Ectodermal cell (in vitro differentiated cells): ENCODE results near the gene PRDM16.

Experiments
- H3K27ac ChIP-seq: 2 replicates; pipeline ENCODE4 v1.7.0; 2013; ENCODE audit warnings: mild to moderate bottlenecking, low read depth, low read length; ENCODE audit not compliant: insufficient read depth, poor library complexity, severe bottlenecking
- H3K27me3 ChIP-seq: 2 replicates; pipeline ENCODE4 v1.7.0; 2013; ENCODE audit warnings: mild to moderate bottlenecking, low read length; ENCODE audit not compliant: insufficient read depth, control insufficient read depth, poor library complexity, severe bottlenecking
- H3K36me3 ChIP-seq: one replicate; pipeline ENCODE4 v1.7.0; 2013; ENCODE audit warnings: low read length; ENCODE audit not compliant: control insufficient read depth, insufficient read depth
- H3K4me1 ChIP-seq: one replicate; pipeline ENCODE4 v1.7.0; 2013; ENCODE audit warnings: low read length; ENCODE audit not compliant: control insufficient read depth, insufficient read depth
- H3K4me3 ChIP-seq: 2 replicates; pipeline ENCODE4 v1.7.0; 2013; ENCODE audit warnings: low read depth, low read length, control low read depth; ENCODE audit not compliant: insufficient read depth
- H3K9me3 ChIP-seq: 2 replicates; pipeline ENCODE4 v1.7.0; 2013; ENCODE audit warnings: mild to moderate bottlenecking, low read length, moderate library complexity; ENCODE audit not compliant: control insufficient read depth
- WGBS, 2 experiments: methylation state at CpG; one replicate each; pipeline ENCODE4 v1.1.7; 2013; ENCODE audit warnings: missing lambda C conversion rate in 2 of 2; 5-methylcytosine and 5-hydroxymethylcytosine counted together

PRDM16 gene

GRCh38 chr1:3105167-3105863 lies 36.3 kb downstream of the PRDM16 start:
- peaks cover 59% of the 10 kb centered on the region for H3K4me1 ChIP-seq
- H3K9me3 ChIP-seq: peaks cover 4% of the 10 kb centered on the region
- no peaks in the 10 kb centered on the region for H3K36me3 ChIP-seq
- 26% methylated on average over 24 of the region's 24 CpGs for WGBS, 2 experiments
- no peak overlapping the region for H3K4me3 ChIP-seq
- H3K27me3 ChIP-seq: no peaks in the 10 kb centered on the region
- H3K27ac ChIP-seq: peak overlapping the region; percentile 86

DNA sequence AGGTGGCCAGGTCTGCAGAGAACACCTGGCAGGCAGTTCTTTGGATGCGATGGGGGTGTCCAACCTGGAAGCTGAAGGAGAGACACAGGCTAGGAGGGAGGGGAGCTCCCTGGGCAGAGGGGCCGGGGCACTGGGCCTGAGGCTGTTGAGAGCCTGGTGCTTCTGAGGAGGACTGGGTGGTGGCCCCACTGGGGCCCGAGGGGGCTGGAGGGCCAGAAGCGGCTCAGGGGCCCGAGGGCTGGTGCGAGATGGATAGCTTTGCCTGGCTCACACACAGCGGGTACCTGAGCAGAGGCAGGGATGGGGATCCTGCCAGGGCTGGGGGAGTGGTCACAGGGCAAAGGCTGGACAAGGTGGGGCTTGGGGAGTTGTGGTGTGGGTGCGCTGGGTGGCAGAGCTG lies 37.2 kb downstream of the PRDM16 start:
- WGBS, 2 experiments: 89% methylated on average over 8 of the region's 8 CpGs
- H3K9me3 ChIP-seq: peaks cover 4% of the 10 kb centered on the region
- H3K4me3 ChIP-seq: no peak overlapping the region
- H3K27ac ChIP-seq: no peak overlapping the region
- no peaks in the 10 kb centered on the region for H3K27me3 ChIP-seq
- H3K4me1 ChIP-seq: peaks cover 50% of the 10 kb centered on the region
- no peaks in the 10 kb centered on the region for H3K36me3 ChIP-seq

GRCh38 chr1:3107201-3107600 lies 38.2 kb downstream of the PRDM16 start:
- 79 to 85% methylated on average over 7 of the region's 7 CpGs for WGBS, 2 experiments
- Histone ChIP-seq H3K27ac (no peak overlapping the region), H3K4me1 (peaks cover 48% of the 10 kb centered on the region), H3K36me3 (no peaks in the 10 kb centered on the region), H3K9me3 (peaks cover 4% of the 10 kb centered on the region), H3K27me3 (no peaks in the 10 kb centered on the region), H3K4me3 (no peak overlapping the region)

DNA sequence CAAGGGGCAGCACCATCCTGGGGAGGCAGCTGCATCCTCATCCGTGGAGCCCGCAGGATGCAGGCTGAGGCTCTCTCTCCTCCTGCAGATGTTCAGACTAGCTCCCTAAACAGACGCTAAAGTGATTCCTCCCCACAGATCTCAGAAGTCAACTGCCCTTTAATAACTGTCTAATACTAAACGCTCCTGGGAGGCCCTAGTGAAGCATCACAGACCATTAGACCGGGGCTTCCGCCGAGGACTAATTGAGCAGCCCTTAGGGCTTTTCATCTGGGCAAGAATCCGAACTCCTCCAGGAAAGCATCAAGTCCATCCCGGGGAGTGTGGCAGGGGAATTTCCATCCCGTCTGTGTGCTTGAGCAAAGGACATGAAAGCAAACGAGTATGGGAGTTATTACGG lies 40.4 kb downstream of the PRDM16 start:
- Histone ChIP-seq H3K27me3 (no peaks in the 10 kb centered on the region), H3K4me1 (peaks cover 38% of the 10 kb centered on the region), H3K4me3 (no peak overlapping the region), H3K36me3 (no peaks in the 10 kb centered on the region), H3K27ac (no peak overlapping the region), H3K9me3 (peaks cover 4% of the 10 kb centered on the region)
- 83 to 87% methylated on average over 12 of the region's 12 CpGs for WGBS, 2 experiments

GRCh38 chr1:3111348-3112021 lies 42.5 kb downstream of the PRDM16 start:
- no peak overlapping the region for H3K27ac ChIP-seq
- WGBS, 2 experiments: 81% methylated on average over 34 of the region's 36 CpGs

DNA sequence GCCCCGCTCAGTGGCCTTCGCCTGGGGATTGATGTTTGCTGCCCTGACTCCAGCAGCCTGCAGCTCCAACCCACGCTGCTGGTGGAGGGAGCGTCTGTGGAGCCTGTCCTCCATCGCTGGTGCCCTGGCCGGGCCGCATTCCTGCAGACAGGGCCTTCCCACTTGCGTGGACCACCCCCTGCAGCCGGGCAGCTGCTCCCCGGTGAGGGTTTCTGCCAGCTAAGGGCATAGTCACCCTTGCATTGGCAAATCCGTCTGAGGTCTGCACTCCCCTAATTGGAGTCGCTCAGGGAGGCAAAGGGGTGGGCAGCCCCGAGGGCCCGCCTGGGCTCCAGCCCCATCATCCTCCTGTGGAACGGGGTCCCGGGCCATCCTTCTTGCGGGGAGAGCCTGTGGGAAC lies 43.5 kb downstream of the PRDM16 start:
- no peaks in the 10 kb centered on the region for H3K27me3 ChIP-seq
- 92% methylated on average over 17 of the region's 17 CpGs for whole genome bisulfite sequencing, 2 experiments
- H3K27ac ChIP-seq: no peak overlapping the region
- no peaks in the 10 kb centered on the region for H3K36me3 ChIP-seq
- peaks cover 4% of the 10 kb centered on the region for H3K9me3 ChIP-seq
- no peak overlapping the region for H3K4me3 ChIP-seq
- H3K4me1 ChIP-seq: peaks cover 18% of the 10 kb centered on the region

More at GRCh38 chr1:3111348-3112021, 42.5 kb downstream of the PRDM16 start:
- peaks cover 4% of the 10 kb centered on the region for H3K9me3 ChIP-seq
- H3K27me3 ChIP-seq: no peaks in the 10 kb centered on the region
- no peak overlapping the region for H3K4me3 ChIP-seq
- H3K36me3 ChIP-seq: no peaks in the 10 kb centered on the region
- peaks cover 18% of the 10 kb centered on the region for H3K4me1 ChIP-seq

- 86 to 87% methylated on average over 20 of the region's 20 CpGs for WGBS, 2 experiments
- H3K36me3 ChIP-seq: no peaks in the 10 kb centered on the region
- no peak overlapping the region for H3K27ac ChIP-seq
- H3K9me3 ChIP-seq: peaks cover 4% of the 10 kb centered on the region
- H3K27me3 ChIP-seq: no peaks in the 10 kb centered on the region
- H3K4me3 ChIP-seq: no peak overlapping the region
- H3K4me1 ChIP-seq: peaks cover 18% of the 10 kb centered on the region
Measured at GRCh38 chr1:3113047-3113740, 44.2 kb downstream of the PRDM16 start.

DNA sequence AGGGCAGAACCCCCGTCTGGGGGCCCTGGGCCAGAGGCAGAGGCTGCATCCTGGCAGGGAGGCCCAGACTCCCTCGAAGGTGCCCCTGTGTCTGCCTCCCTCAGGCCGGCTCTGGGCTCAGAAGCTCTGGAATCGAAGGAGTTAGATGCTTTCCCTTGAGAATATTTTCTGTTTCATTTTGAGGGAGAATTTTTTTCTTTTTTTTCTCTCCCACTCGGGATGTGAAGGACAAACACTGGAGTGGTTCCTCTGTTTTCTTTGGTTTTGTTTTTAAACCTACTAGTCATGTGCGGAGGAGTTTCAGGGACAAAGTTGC lies 44.7 kb downstream of the PRDM16 start:
- Histone ChIP-seq H3K9me3 (no peaks in the 10 kb centered on the region), H3K27me3 (no peaks in the 10 kb centered on the region), H3K4me3 (no peak overlapping the region), H3K27ac (no peak overlapping the region), H3K4me1 (peaks cover 20% of the 10 kb centered on the region), H3K36me3 (no peaks in the 10 kb centered on the region)
- WGBS, 2 experiments: 89 to 95% methylated on average over 6 of the region's 6 CpGs

- H3K9me3 ChIP-seq: no peaks in the 10 kb centered on the region
- peaks cover 25% of the 10 kb centered on the region for H3K4me1 ChIP-seq
- H3K36me3 ChIP-seq: no peaks in the 10 kb centered on the region
- 86 to 91% methylated on average over 49 of the region's 49 CpGs for WGBS, 2 experiments
- H3K4me3 ChIP-seq: no peak overlapping the region
- no peaks in the 10 kb centered on the region for H3K27me3 ChIP-seq
- H3K27ac ChIP-seq: no peak overlapping the region
Measured at GRCh38 chr1:3114131-3114744, 45.2 kb downstream of the PRDM16 start.

- H3K27ac ChIP-seq: no peak overlapping the region
- 91% methylated on average over 8 of the region's 8 CpGs for WGBS, 2 experiments
- H3K9me3 ChIP-seq: no peaks in the 10 kb centered on the region
- H3K4me3 ChIP-seq: no peak overlapping the region
- no peaks in the 10 kb centered on the region for H3K27me3 ChIP-seq
- H3K36me3 ChIP-seq: no peaks in the 10 kb centered on the region
- H3K4me1 ChIP-seq: peaks cover 31% of the 10 kb centered on the region
Measured at GRCh38 chr1:3114846-3115245, 45.8 kb downstream of the PRDM16 start.
